Stimulated activated memory B cell treated with anti-CD40 and anti-IgM and Interleukin-4, amounts not matched to agents 10 μg/mL and 1 μg/mL and 100 μg/mL, for 72 hours (primary cell): ENCODE data around the gene GSK3B.

Experiments used
- ATAC-seq: fragments of 150-1000 bp; cut with Tn5 transposase; 2 replicates; pipeline ENCODE4 v1.10.0; 2021
- H3K27ac Mint-ChIP-seq: one replicate; pipeline ENCODE4 v1.8.0; 2022; ENCODE audit warnings: mild to moderate bottlenecking, mixed read lengths
- H3K27me3 Mint-ChIP-seq: one replicate; pipeline ENCODE4 v1.8.0; 2022; ENCODE audit warnings: mixed read lengths
- H3K36me3 Mint-ChIP-seq: one replicate; pipeline ENCODE4 v1.8.0; 2022; ENCODE audit warnings: mixed read lengths
- H3K4me1 Mint-ChIP-seq: one replicate; pipeline ENCODE4 v1.8.0; 2022; ENCODE audit warnings: mixed read lengths
- H3K4me3 Mint-ChIP-seq: one replicate; pipeline ENCODE4 v1.8.0; 2022; ENCODE audit warnings: mild to moderate bottlenecking, moderate library complexity, mixed read lengths
- H3K9me3 Mint-ChIP-seq: one replicate; pipeline ENCODE4 v1.8.0; 2022; ENCODE audit warnings: mixed read lengths

Gene GSK3B

DNA sequence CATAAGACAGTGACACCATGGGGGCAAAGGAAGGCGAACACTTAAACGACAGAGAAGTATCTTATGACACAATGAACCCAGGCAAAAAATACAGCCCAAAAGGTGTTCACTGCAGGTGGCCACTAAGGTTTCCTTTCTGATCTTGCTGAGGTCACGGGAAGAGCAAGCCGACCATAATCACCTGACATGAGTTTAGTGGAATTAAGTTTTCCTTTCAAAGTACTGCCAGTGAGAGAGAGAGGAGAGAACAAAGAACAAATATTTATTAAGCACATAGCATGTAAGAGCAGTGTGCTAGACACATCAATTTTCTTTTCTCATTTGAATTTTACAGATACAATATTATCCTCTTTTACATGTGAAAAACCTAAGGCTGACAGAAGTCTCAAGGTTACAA is 210.1 kb downstream of the GSK3B start:
- Mint-ChIP-seq H3K36me3 (peaks cover 80% of the 10 kb centered on the region), H3K4me1 (no peaks in the 10 kb centered on the region), H3K27me3 (no peaks in the 10 kb centered on the region), H3K27ac (no peak overlapping the region), H3K9me3 (peaks cover 7% of the 10 kb centered on the region), H3K4me3 (no peak overlapping the region)
- ATAC-seq = no peak

DNA sequence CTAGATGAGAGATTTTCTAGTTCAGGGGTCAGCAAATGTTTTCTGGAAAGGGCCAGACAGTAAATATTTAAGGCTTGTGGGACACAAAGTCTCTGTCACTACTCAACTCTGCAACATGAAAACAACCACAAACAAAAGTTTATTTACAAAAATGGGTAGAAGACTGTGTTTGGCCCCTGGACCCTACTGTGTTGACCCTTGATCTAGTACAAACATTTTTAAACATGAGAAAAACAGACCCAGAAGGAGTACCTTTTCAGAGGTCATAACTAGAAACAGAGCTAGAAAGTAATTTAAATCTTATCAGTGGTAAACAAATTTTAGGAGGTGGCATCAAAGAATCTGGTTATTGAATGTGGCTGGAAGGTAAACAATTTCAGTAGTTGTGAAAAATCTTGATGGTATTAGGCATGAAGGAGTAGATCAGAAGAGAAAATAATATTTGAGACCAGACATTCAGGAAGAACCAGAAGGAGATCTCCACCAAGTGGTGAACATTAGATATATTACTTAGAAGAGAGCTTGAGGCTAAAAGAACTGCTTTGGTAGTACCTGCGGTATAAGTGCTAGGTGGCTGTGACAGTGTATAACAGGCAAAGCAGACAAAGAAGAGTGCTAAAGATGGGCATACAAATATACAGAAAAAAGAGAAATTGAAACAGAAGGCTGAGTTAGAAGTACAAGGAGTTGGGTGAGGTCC is 210.6 kb downstream of the GSK3B start:
- Mint-ChIP-seq H3K4me3 (no peak overlapping the region), H3K9me3 (peaks cover 4% of the 10 kb centered on the region), H3K4me1 (no peaks in the 10 kb centered on the region), H3K27me3 (no peaks in the 10 kb centered on the region), H3K36me3 (peaks cover 74% of the 10 kb centered on the region), H3K27ac (no peak overlapping the region)
- no peak for ATAC-seq

GRCh38 chr3:119880966-119881365 is 213.3 kb downstream of the GSK3B start:
- no peak overlapping the region for H3K4me3 Mint-ChIP-seq
- H3K27me3 Mint-ChIP-seq = no peaks in the 10 kb centered on the region
- H3K36me3 Mint-ChIP-seq = peaks cover 48% of the 10 kb centered on the region
- H3K9me3 Mint-ChIP-seq = no peaks in the 10 kb centered on the region
- ATAC-seq = no peak
- no peaks in the 10 kb centered on the region for H3K4me1 Mint-ChIP-seq
- H3K27ac Mint-ChIP-seq = no peak overlapping the region

GRCh38 chr3:119873646-119874045 is 220.6 kb downstream of the GSK3B start:
- H3K27ac Mint-ChIP-seq = no peak overlapping the region
- ATAC-seq = no peak

DNA sequence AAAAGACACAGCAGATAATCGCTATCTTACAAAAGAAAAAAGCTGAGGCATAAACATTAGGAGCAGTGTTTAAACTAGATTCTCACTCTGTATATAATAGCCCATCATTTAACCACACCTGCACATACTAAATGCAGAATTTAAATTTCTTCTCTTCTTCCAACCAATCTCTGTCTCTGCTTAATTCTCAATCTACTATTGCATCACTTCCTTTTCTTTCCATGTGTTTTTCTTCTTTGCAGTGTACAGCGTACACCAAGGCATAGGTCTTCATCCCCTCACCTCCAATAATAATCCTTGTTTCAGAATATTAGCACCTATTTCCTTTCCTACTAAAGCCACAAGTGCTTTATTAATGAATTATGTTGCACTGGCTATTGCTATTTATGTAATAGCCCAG is 221.5 kb downstream of the GSK3B start:
- Mint-ChIP-seq H3K27ac (no peak overlapping the region), H3K4me1 (peaks cover 18% of the 10 kb centered on the region), H3K9me3 (no peaks in the 10 kb centered on the region), H3K36me3 (peaks cover 52% of the 10 kb centered on the region), H3K4me3 (no peak overlapping the region), H3K27me3 (no peaks in the 10 kb centered on the region)
- ATAC-seq = no peak

More at GRCh38 chr3:119873646-119874045, 220.6 kb downstream of the GSK3B start:
- Mint-ChIP-seq H3K4me1 (peaks cover 12% of the 10 kb centered on the region), H3K9me3 (no peaks in the 10 kb centered on the region), H3K36me3 (peaks cover 48% of the 10 kb centered on the region), H3K4me3 (no peak overlapping the region), H3K27me3 (no peaks in the 10 kb centered on the region)

DNA sequence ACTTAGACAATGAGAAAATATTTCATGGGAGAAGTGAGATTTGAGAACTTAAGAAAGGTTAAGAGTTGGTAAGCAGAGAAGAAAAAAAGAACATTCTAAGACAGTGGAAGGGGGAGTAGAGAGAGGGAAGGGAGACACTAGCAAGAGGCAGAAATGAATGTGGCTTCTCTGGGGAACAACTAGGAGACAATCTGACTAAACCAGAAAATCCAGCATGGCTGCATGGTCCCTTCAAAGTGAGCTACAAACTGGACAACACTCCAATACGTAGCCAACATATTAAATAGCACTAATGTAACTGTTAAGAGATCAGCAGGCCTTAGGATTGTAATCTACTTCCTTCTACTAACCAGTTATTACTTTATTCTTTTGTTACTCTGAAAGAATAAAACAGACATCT is 222.7 kb downstream of the GSK3B start:
- Mint-ChIP-seq H3K27ac (no peak overlapping the region), H3K4me3 (no peak overlapping the region), H3K27me3 (no peaks in the 10 kb centered on the region), H3K4me1 (peaks cover 20% of the 10 kb centered on the region), H3K36me3 (peaks cover 60% of the 10 kb centered on the region), H3K9me3 (no peaks in the 10 kb centered on the region)
- no peak for ATAC-seq

- ATAC-seq = no peak
- H3K27ac Mint-ChIP-seq = no peak overlapping the region
Observed at GRCh38 chr3:119870512-119870911, 223.7 kb downstream of the GSK3B start.

GRCh38 chr3:119864476-119864875 is 229.8 kb downstream of the GSK3B start:
- peaks cover 9% of the 10 kb centered on the region for H3K4me1 Mint-ChIP-seq
- H3K27ac Mint-ChIP-seq = no peak overlapping the region
- H3K9me3 Mint-ChIP-seq = peaks cover 6% of the 10 kb centered on the region
- peaks cover 65% of the 10 kb centered on the region for H3K36me3 Mint-ChIP-seq
- no peak overlapping the region for H3K4me3 Mint-ChIP-seq
- ATAC-seq = no peak
- no peaks in the 10 kb centered on the region for H3K27me3 Mint-ChIP-seq

More at GRCh38 chr3:119870512-119870911, 223.7 kb downstream of the GSK3B start:
- H3K36me3 Mint-ChIP-seq = peaks cover 66% of the 10 kb centered on the region
- no peak overlapping the region for H3K4me3 Mint-ChIP-seq
- H3K9me3 Mint-ChIP-seq = no peaks in the 10 kb centered on the region
- no peaks in the 10 kb centered on the region for H3K27me3 Mint-ChIP-seq
- peaks cover 20% of the 10 kb centered on the region for H3K4me1 Mint-ChIP-seq

GRCh38 chr3:119862616-119863015 is 231.6 kb downstream of the GSK3B start:
- Mint-ChIP-seq H3K27me3 (no peaks in the 10 kb centered on the region), H3K9me3 (peaks cover 11% of the 10 kb centered on the region), H3K4me3 (no peak overlapping the region), H3K27ac (no peak overlapping the region), H3K36me3 (peaks cover 77% of the 10 kb centered on the region), H3K4me1 (peaks cover under 1% of the 10 kb centered on the region)
- ATAC-seq = no peak

- no peak for ATAC-seq
- no peaks in the 10 kb centered on the region for H3K27me3 Mint-ChIP-seq
- no peak overlapping the region for H3K4me3 Mint-ChIP-seq
- no peaks in the 10 kb centered on the region for H3K4me1 Mint-ChIP-seq
- no peak overlapping the region for H3K27ac Mint-ChIP-seq
- H3K9me3 Mint-ChIP-seq = peaks cover 16% of the 10 kb centered on the region
- peaks cover 81% of the 10 kb centered on the region for H3K36me3 Mint-ChIP-seq
Observed at GRCh38 chr3:119861681-119862080, 232.6 kb downstream of the GSK3B start.

GRCh38 chr3:119859728-119860127 is 234.5 kb downstream of the GSK3B start:
- Mint-ChIP-seq H3K36me3 (peaks cover 87% of the 10 kb centered on the region), H3K27ac (no peak overlapping the region), H3K27me3 (no peaks in the 10 kb centered on the region), H3K9me3 (peaks cover 16% of the 10 kb centered on the region), H3K4me3 (no peak overlapping the region), H3K4me1 (no peaks in the 10 kb centered on the region)
- no peak for ATAC-seq

DNA sequence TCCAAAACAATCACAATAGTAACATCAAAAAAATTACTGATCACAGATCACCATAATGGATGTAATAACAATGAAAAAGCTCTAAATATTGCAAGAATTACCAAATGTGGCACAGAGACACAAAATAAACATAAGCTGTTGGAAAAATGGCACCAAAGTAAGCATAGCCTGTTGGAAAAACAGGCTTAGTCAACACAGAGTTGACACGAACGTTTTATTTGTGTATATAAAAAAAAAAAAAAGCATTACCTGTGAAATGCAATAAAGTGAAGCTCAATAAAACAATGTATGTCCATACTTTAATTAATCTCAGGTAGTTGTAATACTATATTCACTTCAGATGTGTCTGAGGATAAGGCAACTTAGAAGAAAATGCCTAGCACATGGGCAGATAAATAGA is 235.3 kb downstream of the GSK3B start:
- H3K4me3 Mint-ChIP-seq = no peak overlapping the region
- H3K4me1 Mint-ChIP-seq = no peaks in the 10 kb centered on the region
- no peak overlapping the region for H3K27ac Mint-ChIP-seq
- no peak for ATAC-seq
- no peaks in the 10 kb centered on the region for H3K27me3 Mint-ChIP-seq
- peaks cover 16% of the 10 kb centered on the region for H3K9me3 Mint-ChIP-seq
- H3K36me3 Mint-ChIP-seq = peaks cover 87% of the 10 kb centered on the region

- ATAC-seq = no peak
- H3K4me3 Mint-ChIP-seq = no peak overlapping the region
- H3K4me1 Mint-ChIP-seq = no peaks in the 10 kb centered on the region
- H3K36me3 Mint-ChIP-seq = peaks cover 79% of the 10 kb centered on the region
- H3K9me3 Mint-ChIP-seq = peaks cover 12% of the 10 kb centered on the region
- H3K27ac Mint-ChIP-seq = no peak overlapping the region
- H3K27me3 Mint-ChIP-seq = no peaks in the 10 kb centered on the region
Observed at GRCh38 chr3:119856695-119857094, 237.6 kb downstream of the GSK3B start.

- Mint-ChIP-seq H3K27me3 (no peaks in the 10 kb centered on the region), H3K4me1 (peaks cover 25% of the 10 kb centered on the region), H3K27ac (no peak overlapping the region), H3K4me3 (no peak overlapping the region), H3K9me3 (peaks cover 4% of the 10 kb centered on the region), H3K36me3 (peaks cover 73% of the 10 kb centered on the region)
- ATAC-seq = no peak
Observed at GRCh38 chr3:119849126-119849525, 245.1 kb downstream of the GSK3B start.

GRCh38 chr3:119841808-119842471 is 252.3 kb downstream of the GSK3B start:
- peaks cover 6% of the 10 kb centered on the region for H3K9me3 Mint-ChIP-seq
- peaks cover 39% of the 10 kb centered on the region for H3K36me3 Mint-ChIP-seq
- H3K27me3 Mint-ChIP-seq = no peaks in the 10 kb centered on the region
- no peak for ATAC-seq
- H3K4me3 Mint-ChIP-seq = no peak overlapping the region
- H3K4me1 Mint-ChIP-seq = peaks cover 16% of the 10 kb centered on the region
- no peak overlapping the region for H3K27ac Mint-ChIP-seq

- Mint-ChIP-seq H3K4me1 (peaks cover 16% of the 10 kb centered on the region), H3K27me3 (no peaks in the 10 kb centered on the region), H3K36me3 (peaks cover 22% of the 10 kb centered on the region), H3K4me3 (no peak overlapping the region), H3K9me3 (no peaks in the 10 kb centered on the region), H3K27ac (no peak overlapping the region)
- no peak for ATAC-seq
Observed at GRCh38 chr3:119835556-119835955, 258.7 kb downstream of the GSK3B start.
